Activated CD8-positive, alpha-beta memory T cell treated with anti-CD3 and anti-CD28 coated beads, Interleukin-2, amount 50 U/mL, for 1 hour (primary cell): Measurements from ENCODE around the gene PPP2R2C.

Experiments used
- DNase-seq: peaks from one replicate; pipeline ENCODE4 v3.0.0-alpha.2; 2020; ENCODE audit errors: extremely low read depth

PPP2R2C gene

DNA sequence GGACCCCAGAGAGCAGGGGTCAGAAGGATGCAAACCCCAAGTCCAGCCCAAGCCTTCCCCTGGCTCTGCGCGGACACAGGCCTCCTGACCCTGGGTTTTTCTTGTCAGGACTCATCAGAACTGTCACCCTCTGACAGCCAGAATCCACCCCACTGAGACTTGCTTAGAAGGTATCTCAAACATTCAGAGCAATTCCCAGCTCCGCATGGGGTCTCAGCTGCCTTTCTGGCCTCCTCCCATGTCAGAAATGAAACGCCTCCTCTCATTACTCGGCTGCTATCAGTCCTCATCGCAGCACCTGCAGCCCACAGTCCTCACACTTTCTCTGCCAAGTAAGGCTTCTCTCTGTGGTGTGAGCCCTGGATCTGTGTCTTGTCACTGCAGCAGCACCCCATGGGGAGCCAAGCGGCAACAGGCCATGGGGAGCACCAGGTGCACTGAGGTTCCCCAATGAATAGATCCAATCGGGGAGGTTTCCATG is 105.0 kb downstream of the PPP2R2C start:
- DNase-seq, result no peak

DNA sequence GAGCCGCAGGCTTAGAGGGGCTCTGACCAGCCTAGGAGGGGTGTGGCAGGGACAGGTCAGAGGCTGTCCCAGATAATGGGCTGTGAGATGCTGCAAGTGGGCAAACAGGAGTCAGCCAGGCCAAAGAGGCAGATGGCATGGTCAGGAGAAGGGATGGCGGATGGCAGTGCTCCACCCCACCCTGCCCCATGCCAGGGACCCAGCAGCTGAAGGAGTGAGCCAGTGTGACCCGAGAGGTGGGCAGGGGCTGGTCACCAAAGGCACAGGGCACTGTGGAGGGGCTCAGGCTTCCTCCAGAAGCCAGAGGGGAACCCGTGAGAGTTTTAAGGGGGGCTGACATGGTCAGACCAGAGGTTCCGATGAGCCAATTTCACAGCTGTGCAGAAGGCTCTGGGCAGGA is 105.8 kb downstream of the PPP2R2C start:
- DNase-seq, result no peak

DNA sequence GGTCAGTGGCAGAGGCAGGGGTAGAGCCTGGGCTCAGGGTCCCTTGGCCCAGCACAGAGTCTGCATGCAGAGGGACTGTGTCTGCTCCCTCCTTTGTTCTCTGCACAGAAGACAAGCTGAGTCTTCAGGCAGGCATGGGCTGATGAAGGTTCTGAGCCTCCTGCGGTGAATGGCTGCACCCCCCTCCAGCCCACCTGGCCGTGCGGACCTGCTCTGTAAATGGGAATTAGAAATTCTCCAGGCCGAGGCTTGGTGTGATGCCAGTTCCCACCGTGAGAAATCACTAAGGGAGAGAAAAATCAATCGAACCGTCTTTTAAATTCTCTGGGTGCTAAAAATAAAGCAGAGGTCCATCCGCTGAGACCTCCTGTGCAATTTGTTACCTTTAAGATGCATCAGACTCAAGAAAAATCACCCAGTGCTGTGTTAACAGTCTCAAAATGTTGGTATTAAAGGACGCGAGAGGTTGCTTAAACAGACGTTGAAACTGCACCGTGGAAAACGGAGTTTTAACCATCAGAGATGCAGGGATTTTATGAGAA is 106.8 kb downstream of the PPP2R2C start:
- no peak for DNase-seq

DNA sequence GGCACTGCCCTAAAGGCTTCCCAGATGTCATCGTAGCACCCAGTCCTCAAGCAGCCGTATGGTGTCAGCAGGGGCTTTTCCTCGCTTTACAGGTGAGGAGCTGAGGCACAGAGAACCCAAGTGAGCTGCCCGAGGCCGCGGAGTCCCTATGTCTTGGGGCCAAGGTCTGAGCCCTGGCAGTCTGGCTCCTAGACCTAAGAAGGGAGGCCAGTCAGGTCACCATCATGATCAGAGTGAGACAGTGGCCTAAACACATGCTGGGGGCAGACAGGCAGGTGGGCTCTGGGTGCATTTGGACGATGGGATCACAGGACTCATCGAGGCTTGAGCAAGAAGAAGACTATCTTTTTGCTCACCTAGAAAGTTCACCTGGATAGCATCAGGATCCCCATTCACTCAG is 107.8 kb downstream of the PPP2R2C start:
- no peak for DNase-seq

DNA sequence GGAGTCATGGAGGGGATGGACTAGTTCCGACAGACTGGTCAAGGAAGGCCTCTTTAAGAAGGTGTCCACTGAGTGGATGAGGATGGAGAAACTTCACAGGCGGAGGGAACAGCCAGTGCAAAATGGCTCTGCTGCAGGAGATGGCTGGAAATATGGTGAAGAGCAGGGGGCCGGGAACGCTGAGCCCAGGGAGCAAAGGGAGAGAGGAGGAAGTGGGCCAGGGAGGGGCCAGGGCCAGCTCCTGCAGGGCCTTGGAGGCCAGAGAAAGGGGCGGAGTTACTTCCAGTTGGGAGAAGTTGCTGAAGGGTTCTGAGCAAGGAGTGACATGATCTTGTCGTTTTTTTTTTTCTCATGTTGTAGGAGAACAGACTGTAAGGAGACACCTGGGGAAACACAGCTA is 108.3 kb downstream of the PPP2R2C start:
- DNase-seq, result no peak

DNA sequence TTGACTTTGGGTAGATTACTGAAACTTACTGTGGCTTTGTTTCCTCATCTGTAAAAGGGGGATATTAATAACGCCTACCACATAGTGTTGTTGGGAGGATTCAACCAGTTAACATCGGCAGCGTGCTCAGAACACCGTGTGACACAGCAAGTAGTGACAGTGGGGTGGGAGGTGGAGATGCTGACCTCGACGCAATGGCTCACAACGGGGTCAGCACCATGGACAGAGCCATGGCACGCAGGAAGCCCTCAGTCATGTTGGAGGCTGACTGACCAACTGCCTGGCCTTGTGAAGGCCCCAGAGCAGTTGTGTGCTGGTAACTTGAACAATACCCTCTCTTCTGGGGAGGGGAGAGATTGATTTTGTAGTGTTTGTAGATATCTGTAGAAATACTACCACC is 109.5 kb downstream of the PPP2R2C start:
- no peak for DNase-seq

DNA sequence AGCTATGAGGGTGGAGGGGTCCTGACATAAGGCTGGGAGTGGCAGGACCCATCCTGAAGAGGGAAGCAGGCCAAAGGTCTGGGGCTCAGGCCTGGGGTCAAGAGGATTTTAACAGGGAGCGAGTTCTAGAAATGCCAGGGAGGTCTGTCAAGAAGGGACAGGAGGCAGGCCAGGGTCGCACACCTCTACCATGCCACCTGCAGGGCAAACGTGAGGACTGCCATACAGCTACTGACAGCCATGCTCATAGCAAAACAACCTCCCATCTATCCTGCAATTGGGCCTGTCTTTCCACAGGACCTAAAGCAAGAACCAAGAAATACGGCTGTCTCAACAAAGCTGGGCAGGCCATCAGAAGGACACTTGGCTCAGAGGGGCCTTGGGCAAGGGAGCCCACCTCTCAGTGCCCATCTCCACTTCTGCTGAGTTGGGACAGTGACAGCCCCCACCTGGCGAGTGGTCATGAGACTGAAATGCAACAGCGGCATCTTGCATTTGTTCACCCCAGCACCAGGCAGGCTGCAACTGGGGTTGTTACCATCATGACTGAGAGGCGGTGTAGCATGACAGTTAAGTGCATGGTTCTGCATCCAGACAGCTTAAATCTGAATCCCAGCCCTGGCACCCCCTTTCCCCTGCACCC is 110.0 kb downstream of the PPP2R2C start:
- no peak for DNase-seq

DNA sequence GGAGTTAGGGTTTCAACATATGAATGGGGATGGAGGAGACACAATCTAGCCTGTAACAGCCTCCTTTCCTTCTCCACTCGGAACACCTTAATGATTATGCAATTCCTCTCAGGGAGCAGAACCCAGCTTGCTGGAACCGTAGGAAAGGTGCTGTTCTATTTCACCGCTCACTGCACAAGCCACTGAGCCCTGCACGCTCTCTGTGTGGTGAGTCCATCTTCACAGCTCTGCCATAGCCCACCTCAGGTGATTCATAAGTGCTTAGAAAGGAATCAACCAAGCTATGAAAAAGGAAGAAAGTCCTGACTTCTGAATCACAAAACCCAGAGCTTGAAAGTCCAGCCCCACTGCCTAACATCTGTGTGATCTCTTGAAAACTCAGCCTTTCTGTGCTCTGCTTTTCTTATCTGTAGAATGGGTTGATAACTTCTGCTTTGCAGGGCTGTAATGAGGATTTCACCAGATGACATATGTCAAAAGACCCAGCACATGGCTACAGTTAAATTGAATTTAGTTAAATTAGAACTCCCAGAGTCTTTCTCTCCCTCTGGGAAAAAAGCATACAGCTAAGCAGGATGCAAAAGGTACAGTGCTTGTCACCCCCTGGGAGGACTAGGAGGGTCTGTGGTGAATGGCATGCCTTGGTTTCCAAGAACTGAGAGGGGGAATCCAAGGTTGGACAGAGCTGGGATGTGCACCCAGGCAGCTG is 111.2 kb downstream of the PPP2R2C start:
- no peak for DNase-seq

DNA sequence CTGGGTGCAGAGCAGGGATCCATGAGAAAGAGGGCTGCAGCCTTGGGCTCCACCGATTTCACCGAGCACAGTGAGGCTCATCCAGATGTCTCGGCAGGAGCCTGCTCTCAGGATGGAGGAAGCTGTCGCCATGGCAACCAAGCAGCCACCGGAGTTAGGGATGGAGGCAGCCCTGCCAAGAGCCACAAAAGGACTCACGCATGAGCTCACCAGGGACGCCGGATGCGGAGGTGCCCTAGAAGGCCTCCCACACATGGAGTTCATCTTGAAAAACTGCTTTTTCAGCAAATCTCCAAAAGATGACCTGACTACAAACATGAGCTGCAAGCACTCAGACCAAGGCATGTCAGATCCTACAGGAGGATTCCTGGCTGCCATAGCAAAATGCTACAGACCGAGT is 112.0 kb downstream of the PPP2R2C start:
- DNase-seq, result no peak

DNA sequence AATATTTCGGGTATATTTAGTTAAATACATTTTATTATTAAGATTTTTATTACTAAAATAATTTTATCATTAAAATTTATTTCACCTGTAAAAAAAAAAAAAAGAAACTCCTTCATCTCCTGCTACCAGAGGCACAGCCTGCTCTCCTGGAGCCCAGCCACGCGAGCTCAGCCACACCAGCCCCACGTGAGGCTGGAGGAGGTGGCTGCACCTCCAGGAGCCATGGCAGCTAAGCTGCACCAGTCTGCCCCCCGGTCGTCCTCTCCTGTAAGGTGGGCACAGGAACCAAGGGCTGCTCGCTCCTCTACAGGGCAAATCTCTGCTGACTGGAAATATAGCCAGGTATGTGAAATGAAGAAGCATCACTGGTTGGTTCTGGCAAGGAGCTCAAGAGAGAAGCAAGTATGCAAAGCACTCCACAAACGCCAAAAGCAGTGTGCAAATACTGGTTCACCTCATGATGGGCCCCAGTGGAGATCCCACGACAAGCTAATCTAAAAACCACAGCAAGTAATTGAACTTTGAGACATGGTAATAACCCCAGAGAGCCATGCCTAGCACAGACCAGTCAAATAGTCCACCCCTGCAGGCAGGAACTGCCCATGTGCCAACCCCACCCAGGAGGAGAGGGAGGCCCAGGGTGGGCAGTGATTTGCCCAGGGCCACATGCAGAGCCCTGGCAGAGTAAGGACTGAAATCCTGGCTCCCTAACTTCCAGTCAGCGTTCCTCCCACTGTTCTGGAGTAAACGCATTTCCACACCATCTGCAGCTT is 112.7 kb downstream of the PPP2R2C start:
- DNase-seq, result no peak

DNA sequence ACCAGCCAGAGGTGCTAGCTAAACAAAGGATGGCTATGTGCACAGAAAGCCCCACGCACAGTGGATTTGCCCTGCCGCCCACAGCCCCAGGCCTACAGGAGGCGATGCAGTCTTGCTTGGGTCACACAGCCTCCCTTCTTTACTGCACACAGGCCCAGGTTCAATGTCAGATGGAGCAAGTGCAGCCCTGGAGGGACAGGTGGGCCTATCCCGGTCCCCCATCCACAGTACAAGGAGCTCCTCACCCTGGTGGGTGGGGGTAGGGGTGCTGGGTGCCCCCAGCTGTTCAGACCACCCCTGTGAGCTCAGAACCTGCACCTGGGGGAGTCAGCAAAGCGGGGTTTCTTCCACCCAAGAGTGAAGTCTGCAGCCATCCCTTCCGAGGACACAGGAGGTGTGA is 114.9 kb downstream of the PPP2R2C start:
- DNase-seq, result no peak

DNA sequence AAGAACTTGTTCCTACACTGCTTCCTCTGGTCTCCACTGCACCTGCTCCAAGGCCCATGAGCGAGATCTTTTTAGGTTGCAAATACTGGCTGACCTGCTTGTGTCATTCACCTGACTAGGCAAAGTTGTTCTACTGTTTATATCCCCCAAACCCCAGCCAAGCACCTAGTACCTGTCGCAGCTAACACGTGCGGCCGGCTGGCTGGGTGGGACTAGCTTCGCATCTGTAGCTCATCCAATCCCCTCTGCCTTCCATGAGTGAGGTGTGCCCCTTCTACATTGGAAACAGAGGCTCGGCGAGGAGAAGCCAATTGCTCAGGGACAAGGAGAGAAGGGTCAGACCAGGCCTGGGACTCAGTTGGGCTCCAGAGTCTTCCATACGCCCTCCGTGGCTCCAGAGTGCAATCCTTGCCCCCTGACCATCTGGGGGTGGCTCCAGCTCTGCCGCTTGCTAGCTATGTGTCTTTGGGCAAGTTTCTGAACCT is 116.3 kb downstream of the PPP2R2C start:
- DNase-seq, result no peak

DNA sequence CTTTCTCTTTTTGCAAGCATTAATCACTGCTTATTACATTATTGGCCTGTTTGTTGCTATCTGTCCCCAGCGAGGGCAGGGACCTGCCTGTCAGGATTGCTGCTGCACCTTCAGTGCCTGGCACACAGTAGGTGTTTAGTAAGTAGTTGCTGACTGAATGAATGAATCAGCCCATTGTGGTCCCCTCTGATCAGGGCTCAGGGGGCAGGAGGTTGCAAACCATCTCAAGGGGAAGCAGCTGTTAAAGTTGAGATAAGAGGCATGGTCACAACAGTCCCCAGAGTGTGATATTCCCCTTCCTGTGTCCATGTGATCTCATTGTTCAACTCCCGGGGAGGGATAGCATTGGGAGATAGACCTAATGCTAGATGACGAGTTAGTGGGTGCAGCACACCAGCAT is 117.4 kb downstream of the PPP2R2C start:
- DNase-seq, result no peak

DNA sequence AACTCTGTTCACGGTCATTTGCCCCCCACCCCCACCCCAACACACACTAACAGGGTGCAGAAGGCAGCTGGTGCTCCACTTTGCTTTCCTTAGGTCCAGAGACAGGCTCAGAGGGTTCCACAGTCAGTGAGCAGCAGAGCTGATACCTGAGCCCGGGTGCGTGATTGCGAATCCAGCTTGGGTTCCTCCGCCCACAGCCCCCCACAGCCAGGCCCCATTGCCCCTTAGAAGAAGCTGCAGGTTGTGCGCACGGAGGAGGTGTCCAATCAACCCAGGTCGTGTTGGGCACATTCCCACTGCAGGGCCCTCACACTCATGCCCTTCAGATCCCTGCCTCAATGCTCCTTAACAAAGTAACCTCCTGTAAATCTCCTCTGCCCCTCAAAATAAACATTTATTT is 117.8 kb downstream of the PPP2R2C start:
- no peak for DNase-seq

DNA sequence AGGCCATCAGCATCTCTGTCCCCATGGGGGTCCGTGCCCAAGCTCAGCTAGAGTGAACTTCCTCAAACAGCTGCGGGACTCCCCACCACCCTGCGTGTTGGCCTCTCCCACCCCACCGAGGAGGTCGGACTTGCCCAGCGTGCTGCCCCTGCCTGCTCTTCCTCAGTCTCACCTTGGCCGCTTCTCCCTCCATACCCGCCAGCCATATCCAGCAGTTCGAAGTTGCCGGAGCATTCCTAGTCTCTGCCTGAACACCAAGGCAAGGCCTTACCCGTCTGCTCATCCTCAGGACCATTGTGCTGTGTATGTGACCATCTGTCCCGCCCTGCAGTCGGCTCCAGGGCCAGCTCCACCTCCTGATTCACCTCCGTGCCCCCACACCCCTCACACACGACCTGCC is 118.3 kb downstream of the PPP2R2C start:
- DNase-seq, result no peak

DNA sequence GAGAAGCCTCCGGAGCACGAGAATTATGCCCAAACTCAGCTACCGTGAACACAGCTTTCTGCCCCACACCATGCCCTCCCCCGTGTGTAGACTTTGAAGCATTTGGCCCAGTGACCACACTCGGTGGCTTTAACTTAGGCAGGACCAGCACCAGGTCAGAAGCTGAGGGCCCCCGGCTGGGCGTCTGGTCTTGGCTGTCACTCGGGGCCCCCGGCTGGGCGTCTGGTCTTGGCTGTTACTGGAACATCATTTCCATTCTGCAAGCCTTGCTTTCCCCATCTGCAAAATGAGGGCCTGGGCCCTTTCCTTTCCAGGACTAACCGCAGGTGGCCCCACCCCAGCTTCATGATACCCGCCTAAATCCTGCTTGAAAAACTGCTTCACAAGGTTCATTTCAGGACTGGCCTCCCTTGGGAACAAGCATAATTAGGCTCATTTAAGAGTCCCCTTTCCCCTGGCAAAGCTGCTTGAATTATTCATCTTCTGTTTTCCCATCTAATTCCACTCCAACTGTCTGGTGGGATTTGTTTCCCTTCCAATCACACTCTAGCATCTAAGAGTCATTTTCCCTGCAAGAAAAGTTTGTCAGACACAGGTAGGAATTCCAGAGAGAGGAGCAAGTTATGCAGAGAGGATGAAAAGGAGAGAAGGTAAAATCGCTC is 120.3 kb downstream of the PPP2R2C start:
- DNase-seq, result no peak

DNA sequence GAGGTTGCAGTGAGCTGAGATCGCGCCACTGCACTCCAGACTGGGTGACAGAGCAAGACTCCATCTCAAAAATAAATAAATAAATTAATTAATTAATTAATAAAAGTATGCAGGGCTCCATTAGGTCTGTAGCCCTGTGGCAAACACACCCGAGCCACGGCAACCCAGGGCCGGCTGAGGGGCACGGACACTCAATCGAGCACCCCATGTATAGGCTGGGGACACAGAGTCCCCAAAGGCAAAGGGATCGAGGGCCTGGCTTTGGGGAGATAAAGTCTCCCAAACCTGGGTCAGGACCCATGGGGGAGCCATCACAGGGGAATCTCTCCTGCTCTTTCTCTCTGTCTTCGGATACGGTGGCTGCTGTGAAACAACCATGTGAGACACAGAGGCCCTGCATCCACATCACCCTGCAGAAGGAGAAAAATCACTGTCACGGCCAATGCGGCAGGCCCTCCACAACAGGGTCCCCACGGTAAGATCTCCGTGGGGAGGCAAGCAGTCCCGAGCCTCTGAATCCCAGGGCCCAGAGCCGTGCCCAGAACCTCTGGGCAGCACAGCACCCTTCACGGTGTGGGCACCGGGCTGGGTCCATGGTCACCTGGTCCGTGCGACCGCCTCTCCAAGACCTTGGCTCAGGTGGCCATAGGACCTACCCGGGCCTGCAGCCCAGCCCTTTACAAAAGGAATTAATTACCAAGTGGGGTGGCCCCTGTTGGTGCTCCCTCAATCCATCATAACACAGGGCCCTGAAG is 121.0 kb downstream of the PPP2R2C start:
- DNase-seq, result no peak

DNA sequence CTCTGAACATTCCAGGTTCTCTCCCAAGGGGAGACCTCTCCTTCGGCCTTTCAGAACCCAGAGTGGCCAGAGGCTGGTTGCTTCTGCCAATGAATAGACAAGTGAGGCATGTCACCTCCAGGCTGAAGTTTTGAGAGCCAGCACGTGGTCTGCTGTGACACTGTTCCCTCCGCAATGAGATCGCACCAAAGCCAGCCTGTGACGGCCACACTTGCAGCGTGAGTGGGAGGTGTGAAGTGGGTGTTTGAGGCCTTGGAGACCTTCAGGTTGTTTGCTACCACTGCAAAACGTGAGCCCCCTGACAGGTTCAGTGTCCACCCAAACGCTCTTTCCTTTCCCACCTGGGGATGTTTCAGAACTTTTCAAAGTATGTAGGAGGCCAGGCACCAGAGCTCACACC is 121.8 kb downstream of the PPP2R2C start:
- DNase-seq, result no peak

DNA sequence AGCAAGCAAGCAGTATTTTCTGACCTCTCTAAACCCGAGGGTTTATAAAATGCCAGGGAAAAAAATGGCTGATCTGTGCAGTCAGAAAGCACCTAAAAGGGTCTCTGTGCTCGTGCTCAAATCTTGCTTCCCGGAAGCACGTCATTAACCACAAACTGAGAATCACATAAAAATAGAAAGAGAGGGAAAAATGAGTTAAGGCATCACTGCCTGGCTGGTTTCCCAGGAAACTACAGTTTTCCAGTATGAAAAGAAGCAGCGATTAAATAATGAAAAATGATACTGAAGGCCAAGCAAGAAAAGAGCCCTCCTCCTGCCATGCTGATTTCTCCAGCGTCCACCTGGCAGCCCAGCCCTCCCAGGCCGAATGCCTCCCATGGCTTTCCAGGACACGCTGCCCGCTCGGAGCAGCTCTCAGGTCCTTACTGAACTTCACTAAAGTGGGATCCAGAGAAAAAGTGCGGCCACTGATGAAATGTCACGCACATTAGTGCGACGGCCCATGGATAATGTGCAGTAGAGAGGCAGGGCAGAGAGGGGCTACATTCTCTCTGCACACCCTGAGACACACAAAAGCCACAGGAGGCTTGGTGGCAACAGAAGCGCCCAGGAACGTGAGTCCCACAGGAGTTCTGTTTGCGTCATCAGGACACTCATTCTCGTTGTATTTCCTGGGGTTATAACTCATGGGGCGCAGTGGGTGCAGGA is 122.4 kb downstream of the PPP2R2C start:
- DNase-seq, result no peak

DNA sequence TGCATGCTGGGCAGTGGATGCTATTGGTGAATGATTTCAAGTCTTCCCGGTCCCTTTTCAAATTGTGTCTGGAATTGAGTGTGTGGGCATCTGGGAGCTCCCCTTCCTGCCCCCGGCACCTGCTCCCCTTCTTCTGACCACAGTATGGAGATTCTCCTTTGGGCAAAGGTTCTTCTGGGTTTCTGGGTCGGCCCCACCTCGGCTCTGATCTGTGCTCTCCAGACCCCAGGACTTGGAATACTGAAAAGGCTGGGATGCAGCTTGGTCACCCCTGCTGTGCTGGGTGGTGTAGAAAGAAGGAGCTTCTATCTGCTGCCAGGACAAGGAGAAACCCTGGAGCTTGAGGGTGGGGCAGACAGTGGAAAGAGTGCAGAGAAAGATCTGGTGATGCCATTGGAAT is 124.0 kb downstream of the PPP2R2C start:
- no peak for DNase-seq
